Mesenteric fat pad (tissue), 1 donor: Measurements from ENCODE around the gene PRR27. TPM values are rescaled to one million over a fixed set of nuclear protein-coding genes. Genes with fewer than 3 reads are reported as not detected.

Source experiments
- DNase-seq: peaks from one replicate; pipeline ENCODE4 v3.0.0-alpha.2; 2020; ENCODE audit warnings: low spot score
- long read RNA-seq: library from polyadenylated mRNA; unstranded; transcript quantifications from one replicate; pipeline ENCODE4 v2.0.0, GENCODE V29; 2020
- total RNA-seq: library from RNA; stranded (reverse); fragmentation: NEBNext Ultra II Directional; extraction: Animal tissue kit (Norgen Biotek cat#: 25700); gene quantifications from one replicate; pipeline ENCODE4 v1.2.1, GENCODE V29; 2021
- donor health status: DM: yes; HTN: yes; CAD: no.

PRR27 gene
- total RNA-seq, result not detected
- long read RNA-seq, result 0 reads

DNA sequence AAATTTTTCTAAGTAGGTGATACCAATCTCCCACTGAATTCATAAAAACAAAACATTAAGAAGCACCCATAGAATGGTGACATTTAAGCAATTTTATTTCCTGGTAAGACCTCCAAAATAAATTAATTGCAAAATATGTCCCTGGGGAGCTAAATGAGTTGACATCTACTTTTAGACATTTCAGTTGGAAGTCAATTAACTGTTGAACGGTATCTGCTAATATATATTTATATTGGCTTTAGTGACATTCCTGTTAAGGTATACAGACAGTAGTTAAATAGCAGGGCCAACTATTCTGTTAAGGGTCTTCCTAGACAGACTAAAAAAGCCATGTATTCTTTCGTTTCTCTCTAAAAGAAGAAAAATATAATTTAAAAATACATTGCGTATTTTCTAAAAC is at the start of gene PRR27:
Gene PRR27 (plus strand): TSS at position 301 of the 400 bp plus-strand sequence. CDS start 139 bp downstream, outside the sequence.
- DNase-seq, result no peak

DNA sequence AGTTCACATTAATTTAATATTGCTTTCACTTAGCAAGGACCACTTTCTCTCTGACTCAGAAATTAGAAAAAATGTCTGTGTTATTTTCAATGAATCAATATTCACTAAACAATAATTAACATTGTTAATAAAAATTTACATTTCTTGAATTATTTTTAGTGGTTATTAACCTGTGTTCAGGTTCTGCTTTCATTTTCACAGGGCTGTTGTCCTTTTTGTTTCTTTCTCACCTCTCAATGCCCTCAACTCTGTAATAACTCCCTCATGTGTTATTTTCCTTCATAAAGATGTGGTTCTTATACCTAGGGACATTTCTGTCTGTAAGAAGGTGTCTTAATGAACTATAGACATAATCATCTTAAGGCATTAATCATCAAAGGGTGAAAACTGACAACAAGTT is 43.1 kb upstream of the PRR27 start:
- no peak for DNase-seq

DNA sequence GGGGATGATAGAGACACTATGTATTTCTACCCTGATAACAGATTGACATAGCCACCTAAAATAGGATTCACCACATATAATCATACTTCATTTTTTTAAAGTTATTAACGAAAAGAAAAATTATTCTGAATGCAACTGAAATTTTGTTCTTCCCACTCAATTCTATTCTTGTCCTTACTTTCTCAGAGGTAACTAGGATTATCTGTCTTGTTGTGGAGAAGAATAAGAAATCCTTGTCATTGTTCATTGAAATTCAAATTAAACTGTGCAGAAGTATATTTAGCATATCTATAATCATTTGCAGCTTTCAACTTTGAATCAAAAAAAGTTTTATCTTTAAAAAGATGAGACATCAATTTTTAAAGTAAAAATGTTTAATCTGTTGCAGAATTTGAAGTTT is 40.4 kb upstream of the PRR27 start:
- DNase-seq, result no peak

DNA sequence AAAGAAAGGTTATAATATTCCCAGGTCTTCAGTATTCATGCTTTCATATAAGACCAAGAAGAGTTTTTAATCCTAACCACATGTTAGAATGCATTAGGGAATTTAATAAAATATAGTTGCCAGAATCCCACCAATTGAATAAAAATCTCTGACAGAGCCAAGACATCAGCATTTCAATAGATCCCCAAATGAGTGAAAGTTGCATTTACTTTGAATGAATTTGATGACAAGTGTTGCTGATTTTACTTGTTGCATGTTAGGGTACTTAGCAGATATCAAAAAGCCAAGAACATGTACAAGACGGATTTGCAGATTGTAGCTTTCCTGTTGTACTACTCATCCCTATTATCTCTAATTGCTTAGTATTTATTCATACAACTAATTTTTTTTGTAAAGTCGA is 39.9 kb upstream of the PRR27 start:
- no peak for DNase-seq

DNA sequence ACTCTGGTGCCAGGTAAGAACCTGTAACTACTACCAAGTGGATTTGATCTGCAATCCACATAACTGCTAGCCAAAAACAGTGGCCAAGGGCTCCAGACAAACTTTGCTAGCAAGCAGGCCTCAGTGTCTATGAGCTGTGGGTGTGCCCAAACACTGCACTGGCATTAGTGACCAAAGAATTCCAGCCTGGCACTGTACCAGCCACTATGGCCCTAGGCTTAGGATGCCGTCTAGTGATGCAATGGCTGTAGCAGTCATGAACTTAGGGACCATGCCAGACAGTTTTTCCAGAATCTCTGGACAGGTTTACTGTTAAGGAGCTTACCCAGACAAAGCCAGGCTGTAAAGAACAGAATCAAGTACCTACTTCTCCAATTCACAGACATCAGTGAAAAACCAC is 33.7 kb upstream of the PRR27 start:
- no peak for DNase-seq

DNA sequence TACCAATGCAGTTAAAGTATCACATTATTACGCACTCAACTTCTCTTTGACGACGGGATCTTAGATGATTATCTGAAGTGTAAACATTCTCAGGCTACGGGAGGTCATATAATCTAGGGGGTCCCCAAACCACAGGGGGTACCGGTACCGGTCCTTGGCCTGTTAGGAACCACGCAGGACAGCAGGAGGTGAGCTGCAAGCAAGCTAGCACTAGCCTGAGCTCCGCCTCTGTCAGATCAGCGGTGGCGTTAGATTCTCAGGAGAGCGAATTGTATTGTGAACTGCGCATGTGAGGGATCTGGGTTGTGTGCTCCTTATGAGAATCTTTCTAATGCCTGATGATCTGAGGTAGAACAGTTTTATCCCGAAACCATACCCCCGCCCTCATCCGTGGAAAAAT is 20.6 kb upstream of the PRR27 start:
- no peak for DNase-seq

DNA sequence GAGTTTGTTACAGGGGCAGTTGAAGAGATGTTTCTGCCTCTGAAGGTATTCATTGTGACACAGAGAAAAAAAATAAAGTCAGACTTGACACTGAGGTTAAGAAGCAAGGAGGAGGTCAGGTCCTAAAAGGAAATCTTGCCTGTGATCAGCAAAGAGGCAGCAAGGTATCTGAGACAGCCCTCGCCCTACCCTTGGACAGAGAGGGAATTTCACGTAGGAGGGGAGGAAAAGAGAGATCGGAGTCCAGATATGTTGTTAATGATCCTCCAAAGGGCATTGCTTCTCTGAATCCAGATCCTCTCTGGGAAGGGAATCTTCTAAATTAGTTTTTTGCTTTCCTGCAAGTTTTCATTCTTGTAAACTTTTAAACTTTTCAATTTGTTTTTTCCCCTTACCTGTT is 15.3 kb upstream of the PRR27 start:
- no peak for DNase-seq

DNA sequence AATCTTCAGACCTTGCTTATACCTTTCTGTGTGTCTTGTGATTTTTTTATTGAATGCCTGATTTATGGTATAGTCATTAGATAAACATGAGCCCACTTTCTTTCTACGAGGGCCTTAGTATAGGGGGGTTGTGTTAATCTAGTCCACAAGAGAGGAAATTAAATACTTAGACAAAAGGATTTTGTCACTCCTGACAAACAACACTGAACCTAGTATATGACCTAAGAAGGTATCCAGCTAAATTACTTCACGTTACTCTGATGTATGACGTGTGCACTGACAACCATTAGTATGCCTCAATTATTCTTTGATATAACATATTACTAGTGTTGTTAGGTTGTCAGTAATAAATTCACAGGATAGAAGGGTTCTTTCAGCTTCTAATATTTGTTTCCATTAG is 2.8 kb upstream of the PRR27 start:
- DNase-seq, result no peak

DNA sequence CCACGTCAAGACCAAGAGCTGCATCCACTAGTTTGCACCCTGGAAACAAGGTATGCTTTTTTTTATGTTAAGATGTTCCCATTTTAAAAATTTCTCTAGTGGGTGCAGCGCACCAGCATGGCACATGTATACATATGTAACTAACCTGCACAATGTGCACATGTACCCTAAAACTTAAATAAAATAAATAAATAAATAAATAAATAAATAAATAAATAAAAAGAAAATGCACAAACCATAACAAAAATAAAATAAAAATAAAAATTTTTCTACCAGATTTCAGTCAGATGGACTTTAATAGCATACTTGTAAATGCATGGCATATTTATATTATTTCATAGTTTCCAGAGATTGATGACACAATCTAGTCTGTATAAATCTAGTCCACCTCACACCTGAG is 1.9 kb upstream of the PRR27 start:
- no peak for DNase-seq

DNA sequence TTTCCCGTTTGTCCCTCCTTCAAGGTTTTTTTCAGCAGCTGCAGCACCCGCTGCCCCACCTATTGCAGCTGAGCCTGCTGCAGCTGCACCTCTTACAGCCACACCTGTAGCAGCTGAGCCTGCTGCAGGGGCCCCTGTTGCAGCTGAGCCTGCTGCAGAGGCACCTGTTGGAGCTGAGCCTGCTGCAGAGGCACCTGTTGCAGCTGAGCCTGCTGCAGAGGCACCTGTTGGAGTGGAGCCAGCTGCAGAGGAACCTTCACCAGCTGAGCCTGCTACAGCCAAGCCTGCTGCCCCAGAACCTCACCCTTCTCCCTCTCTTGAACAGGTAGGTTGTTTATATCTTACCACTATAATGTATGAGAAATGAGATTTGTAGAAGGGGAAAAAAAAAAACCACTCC is 4.5 kb downstream of the PRR27 start:
- no peak for DNase-seq

DNA sequence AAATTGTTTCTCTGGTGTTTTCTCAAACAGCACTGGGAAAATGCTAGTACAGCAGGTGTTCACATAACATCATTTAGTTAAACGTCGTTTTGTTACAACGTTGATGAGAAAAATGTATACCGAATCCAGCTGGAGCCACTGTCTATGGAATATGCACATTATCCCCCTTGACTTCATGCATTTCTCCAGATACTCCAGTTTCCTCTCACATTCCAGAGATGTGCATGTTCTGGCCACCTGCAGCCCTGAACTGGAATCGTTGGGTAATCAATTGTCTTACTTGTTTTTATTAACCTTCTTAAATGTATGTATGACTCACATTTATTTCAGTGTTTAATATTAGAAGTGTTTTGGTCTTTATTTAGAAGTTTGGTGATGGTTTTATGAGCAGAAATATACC is 23.1 kb downstream of the PRR27 start:
- no peak for DNase-seq

DNA sequence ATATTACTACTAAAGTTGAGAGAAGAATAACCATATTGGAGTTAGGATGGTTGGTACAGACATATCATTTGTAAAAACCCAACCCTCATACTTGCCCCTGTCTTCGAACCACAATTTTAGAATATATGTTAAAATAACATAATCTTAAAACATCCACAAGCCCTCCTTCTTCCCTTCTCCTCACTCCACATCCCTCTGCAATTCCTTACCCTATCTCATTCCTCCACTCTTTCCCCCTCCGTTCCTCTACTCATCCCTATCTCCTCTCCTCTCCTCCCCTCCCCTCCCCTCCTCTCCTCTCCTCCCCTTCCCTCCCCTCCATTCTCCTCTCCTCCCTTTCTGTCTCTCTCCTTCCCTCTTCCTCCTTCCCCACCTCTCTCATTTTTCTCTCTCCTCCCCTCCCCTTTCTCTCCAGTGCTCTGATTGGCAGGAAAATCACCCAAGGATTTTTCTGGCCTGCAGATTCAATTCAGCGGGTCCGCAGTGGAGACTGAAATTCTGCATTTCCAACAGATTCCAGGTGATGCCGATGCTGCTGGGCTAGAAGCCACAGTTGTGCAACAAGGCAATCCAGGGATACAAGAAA is 24.1 kb downstream of the PRR27 start:
- DNase-seq, result no peak

DNA sequence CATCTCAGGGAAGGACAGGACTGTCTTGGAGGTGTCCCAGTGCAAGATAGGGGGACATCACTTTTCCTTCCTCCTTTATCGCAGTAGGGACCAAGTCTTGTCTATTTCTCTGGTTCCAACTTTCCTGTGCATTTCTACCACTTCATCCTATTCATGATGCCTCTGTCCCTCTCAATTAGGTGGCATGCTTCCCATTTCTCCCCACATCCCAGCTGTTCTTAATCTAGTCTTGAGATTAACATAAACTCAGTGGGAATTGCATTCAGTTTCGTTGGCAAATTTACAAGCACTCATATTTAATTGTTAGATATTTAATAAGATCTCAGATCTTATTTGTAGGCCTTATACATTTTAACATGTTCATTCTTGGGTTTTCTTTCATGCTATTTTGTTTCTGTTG is 25.8 kb downstream of the PRR27 start:
- DNase-seq, result no peak

DNA sequence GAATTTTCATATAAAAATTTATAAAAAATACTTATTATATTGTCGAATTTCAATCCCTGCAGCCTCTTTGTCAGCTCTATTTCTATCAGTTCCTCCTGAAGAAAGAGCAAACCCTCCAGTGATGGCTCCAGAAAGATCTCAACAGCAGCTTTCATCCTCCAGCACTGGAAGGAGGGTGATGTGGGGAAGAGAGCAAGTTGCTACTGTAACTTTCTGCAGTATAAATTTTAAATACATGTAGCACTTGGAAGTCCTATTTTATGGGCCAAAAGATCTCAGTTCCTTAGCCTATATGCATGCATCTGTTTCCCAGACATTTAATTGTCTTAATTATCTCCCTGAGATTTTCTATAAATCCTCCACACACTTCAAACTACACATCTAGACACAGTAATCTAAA is 27.8 kb downstream of the PRR27 start:
- DNase-seq, result no peak

DNA sequence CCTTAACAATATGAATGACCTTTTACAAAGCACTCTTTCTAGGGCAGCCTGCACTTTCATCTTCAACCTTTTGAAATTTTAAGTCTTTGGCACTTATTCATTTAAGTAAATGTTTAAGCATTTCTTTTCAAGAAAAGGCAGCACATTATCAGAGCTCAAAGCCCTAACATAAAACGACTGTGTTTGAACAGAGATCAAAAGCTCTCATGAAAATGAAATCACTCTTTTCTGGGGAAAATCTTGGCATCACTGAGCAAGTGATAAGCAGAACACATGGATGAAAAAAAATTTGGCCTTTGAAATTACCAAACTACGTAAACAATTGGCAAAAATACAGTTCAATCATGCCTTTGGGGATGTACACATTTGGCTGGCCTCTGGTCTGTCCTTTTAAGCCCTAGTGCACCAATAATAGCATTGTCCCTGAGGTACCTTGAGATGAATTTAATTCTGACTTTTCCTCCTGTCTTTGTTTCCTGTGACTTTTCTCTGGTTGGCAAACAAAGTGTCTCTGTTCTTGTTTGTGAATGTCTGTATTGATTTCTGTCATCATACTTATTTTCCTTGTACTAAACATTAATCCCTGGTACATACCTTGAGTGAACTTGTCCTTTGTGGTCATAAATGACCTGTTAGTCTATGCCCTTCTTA is 28.6 kb downstream of the PRR27 start:
- no peak for DNase-seq

DNA sequence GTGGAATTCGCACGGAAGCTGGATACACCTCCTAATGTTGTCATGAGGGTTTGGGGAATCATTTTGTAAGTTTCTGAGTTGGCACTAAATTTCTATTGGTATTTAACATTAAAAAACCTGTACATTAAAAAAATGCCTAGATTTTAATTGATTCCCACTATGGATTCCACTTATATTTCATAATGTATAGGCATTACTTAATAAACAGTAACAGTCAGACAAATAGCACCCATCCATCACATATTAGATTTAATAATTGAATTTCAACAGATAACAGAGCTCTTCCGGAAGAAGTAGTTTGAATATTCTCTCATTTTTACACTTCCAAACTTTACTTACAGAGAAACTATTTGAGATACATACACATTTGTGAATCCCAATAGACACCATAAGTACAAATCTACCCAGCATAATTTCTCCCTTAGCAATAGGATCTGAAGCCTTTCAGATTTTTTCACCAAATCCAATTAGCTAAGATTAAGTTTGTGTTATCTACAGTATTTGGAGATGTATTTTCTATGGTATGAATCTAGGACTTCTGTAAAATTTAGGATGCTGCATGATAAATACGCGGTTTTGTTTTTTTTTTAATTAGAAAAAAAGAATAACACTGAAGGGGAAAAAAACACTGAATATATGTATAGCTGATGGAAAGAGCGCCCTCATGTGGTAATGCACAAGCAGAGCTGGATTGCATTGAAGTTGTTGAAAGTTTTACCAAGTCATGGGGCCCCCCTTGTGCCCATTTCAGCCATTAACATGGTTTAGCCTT is 29.3 kb downstream of the PRR27 start:
- no peak for DNase-seq

DNA sequence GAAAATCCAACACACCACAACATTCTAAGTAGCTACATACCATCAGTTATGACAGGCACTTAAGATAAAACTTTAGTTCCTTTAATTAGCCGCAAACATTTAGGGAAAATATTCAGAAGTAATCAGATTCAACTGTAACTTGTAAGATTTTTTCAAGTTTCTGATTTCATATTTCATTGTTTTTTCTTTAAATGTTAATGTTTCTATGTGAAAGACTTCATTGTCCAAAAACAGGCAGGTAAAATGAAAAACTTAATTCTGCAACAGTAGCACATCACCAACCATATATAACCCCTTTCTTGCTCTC is 29.9 kb downstream of the PRR27 start:
- no peak for DNase-seq

DNA sequence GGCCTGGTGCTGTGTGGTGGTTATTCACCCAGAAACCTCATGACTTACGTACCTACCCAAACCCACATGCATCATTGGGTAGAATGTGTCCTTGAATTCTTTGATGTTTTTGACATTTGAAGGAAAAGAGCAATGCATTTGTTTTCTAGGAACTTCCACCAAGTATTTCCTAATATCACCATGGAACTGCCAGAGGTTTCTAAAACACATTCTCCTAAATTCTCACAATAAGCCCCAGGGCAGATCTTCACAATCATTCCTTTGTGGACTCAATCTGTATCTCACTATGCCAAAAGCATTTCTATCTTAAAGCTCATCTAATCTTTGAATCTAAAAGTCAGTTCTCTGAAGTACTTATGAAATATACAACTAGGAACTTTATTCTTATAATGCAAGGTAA is 33.2 kb downstream of the PRR27 start:
- no peak for DNase-seq

DNA sequence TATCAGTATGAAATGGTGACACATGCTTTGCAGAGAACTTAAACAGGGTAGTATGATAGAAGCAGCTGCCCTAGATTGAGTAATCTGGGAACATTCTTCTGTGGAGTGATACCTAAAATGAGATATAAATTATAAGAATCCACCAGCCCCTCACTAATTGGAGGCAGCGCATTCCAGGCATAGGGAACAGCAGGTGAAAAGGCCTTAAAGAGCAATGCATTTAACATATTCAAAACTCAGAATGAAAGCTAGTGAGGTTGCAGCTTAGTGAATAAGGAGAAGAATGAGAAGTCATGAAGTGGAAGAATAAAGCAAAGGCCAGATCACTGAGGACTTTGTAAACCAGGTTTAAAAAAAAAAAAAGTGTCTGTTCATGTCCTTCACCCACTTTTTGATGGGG is 36.5 kb downstream of the PRR27 start:
- no peak for DNase-seq

DNA sequence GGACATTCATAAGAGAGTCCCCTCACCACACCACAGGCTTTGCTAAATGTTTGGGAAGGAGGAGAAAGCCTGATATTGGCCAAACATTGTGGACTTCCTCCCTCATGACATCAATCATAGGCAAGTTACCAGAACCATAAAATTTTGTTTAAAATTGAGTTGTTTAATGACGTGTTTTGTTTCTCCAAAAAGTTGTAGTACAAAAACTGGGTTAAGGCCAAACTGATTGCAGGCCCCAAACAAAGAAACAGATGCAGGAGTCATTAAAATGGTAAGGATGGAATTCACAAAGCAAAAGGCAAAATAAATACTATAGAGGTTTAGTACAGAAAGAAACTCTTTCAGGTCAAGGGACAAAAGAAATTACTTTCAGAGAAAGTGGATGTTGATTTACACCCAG is 37.6 kb downstream of the PRR27 start:
- DNase-seq, result no peak

DNA sequence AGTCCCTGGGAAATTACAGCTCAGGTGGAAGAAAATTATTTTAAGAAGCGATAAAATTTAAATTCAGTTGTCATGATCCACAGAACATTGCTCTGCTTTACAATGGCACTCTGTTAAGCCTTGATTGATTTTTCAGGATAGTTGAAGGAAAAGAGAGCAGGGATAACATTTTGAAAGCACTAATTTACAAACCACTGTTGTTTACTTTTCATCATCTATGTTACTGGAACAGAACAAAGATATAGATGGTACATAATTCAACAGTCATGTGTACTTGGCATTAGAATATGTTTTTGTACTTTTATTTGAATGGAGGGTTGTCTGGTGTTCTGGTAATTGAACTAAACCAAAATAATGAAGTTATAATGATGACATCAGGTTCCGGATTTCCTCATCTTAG is 38.9 kb downstream of the PRR27 start:
- DNase-seq, result no peak

DNA sequence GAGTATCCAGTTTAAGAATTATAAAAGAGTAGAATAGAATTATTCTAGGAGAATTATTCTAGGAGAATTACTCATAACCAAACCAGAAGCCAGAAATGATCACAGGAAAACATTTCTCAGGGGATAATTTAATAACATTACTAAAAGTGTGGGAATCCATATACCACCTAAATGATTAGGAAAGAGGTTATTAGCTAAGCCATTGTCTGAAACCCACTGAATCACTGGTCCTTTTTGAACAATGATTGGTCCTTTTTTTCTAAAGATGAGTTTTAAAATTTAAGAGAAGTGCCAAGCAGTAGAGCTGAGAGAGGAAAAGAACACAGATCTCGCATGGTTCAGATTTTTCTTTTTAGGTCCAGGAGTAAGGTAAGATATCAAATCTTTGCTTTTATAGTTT is 41.4 kb downstream of the PRR27 start, which contains the start of gene ODAM:
Gene ODAM (plus strand): TSS at position 301 of the 400 bp plus-strand sequence. CDS start 819 bp downstream, outside the sequence.
- no peak for DNase-seq

DNA sequence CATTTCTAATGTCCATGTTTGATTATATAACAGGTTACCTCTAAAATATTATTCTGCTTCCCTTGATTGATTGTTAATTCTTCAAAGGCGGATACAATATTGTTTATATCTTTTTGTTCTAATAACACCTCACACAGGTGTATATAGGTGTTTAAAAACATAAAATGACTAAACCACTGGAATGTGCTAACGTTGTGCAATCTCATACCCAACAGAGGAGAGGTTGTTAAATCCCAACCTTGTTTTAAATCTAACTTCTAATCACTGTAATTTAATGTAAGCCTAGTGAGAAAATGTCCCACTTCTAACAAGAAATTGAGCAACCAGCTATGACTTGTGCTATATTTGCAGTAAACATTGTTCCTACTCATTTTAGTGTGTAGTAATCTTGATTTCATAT is 42.8 kb downstream of the PRR27 start:
- no peak for DNase-seq
